ENCODE data around the gene PRKCA.
A peak's percentile ranks its signal among the peaks of the same experiment; 100 is the strongest.

The PRKCA gene

GRCh38 chr17:66526827-66527226 lies 224.4 kb downstream of the PRKCA start:
- H3K4me1 ChIP-seq (ENCODE audit: control insufficient read depth, insufficient read depth, low read length): peaks cover 33% of the 10 kb centered on the region
- no peak overlapping the region for H3K9ac ChIP-seq (ENCODE audit: low read length)
- no peak overlapping the region for H3K4me3 ChIP-seq (ENCODE audit: low read length)
- no peaks in the 10 kb centered on the region for H3K36me3 ChIP-seq (ENCODE audit: control insufficient read depth, insufficient read depth, low read length)
- H3K27me3 ChIP-seq (ENCODE audit: control insufficient read depth, insufficient read depth, low read length): no peaks in the 10 kb centered on the region
- no peak overlapping the region for H3K27ac ChIP-seq (ENCODE audit: low read depth, low read length)

- Histone ChIP-seq H3K4me1 (ENCODE audit: control insufficient read depth, insufficient read depth, low read length) (peaks cover 29% of the 10 kb centered on the region), H3K27me3 (ENCODE audit: control insufficient read depth, insufficient read depth, low read length) (no peaks in the 10 kb centered on the region), H3K36me3 (ENCODE audit: control insufficient read depth, insufficient read depth, low read length) (no peaks in the 10 kb centered on the region), H3K27ac (ENCODE audit: low read depth, low read length) (no peak overlapping the region), H3K9ac (ENCODE audit: low read length) (no peak overlapping the region), H3K4me3 (ENCODE audit: low read length) (no peak overlapping the region)
Observed at GRCh38 chr17:66527335-66527734, 224.9 kb downstream of the PRKCA start.

DNA sequence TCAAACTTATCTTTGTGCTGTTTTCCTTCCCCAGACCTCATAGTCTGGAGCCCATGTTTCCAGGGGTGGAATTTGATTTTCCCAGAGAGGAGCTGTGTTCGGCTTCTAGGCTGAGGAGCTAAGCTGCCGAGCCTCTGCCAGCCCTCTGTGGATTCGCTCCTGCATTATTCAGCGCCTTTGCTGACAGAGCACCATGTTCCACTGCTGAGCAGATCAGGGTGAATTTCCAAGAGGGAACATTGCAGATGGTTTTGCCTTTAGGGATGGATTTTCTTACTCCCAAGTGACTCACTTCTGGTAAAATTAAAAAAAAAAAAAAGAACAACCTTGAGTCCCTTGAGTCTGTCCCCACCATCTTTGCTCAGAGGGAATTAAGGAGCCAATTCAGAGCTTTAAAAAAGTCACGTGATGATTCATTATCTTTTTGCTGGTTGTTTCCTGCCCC lies 229.5 kb downstream of the PRKCA start:
- H3K4me3 ChIP-seq (ENCODE audit: low read length): no peak overlapping the region
- no peak overlapping the region for H3K27ac ChIP-seq (ENCODE audit: low read depth, low read length)
- peaks cover 22% of the 10 kb centered on the region for H3K4me1 ChIP-seq (ENCODE audit: control insufficient read depth, insufficient read depth, low read length)
- no peak overlapping the region for H3K9ac ChIP-seq (ENCODE audit: low read length)
- H3K27me3 ChIP-seq (ENCODE audit: control insufficient read depth, insufficient read depth, low read length): no peaks in the 10 kb centered on the region
- no peaks in the 10 kb centered on the region for H3K36me3 ChIP-seq (ENCODE audit: control insufficient read depth, insufficient read depth, low read length)

GRCh38 chr17:66533572-66533971 lies 231.2 kb downstream of the PRKCA start:
- Histone ChIP-seq H3K27me3 (ENCODE audit: control insufficient read depth, insufficient read depth, low read length) (no peaks in the 10 kb centered on the region), H3K27ac (ENCODE audit: low read depth, low read length) (peak overlapping the region; percentile 88), H3K4me3 (ENCODE audit: low read length) (no peak overlapping the region), H3K36me3 (ENCODE audit: control insufficient read depth, insufficient read depth, low read length) (no peaks in the 10 kb centered on the region), H3K4me1 (ENCODE audit: control insufficient read depth, insufficient read depth, low read length) (peaks cover 26% of the 10 kb centered on the region), H3K9ac (ENCODE audit: low read length) (no peak overlapping the region)

DNA sequence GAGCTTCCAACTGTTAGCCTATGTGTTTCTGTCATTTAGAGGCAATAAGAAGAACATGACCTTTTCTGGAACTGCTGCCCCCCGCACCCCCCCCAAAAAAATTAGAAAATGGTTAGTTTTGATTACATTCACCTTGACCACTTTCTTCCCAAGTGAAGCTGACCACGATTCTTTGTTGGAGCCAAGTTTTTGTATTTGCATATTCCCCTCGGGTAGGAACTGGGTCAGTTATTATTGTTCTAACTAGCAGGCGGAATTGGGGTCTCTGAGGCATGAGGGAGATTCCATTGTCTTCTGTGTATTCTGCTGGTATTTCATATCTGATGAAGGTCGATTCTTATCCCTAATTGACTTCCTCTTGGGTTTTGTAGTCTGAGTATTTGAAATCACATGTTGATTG lies 231.6 kb downstream of the PRKCA start:
- Histone ChIP-seq H3K27ac (ENCODE audit: low read depth, low read length) (peak overlapping the region; percentile 88), H3K9ac (ENCODE audit: low read length) (no peak overlapping the region), H3K4me3 (ENCODE audit: low read length) (no peak overlapping the region), H3K27me3 (ENCODE audit: control insufficient read depth, insufficient read depth, low read length) (no peaks in the 10 kb centered on the region), H3K4me1 (ENCODE audit: control insufficient read depth, insufficient read depth, low read length) (peaks cover 30% of the 10 kb centered on the region), H3K36me3 (ENCODE audit: control insufficient read depth, insufficient read depth, low read length) (no peaks in the 10 kb centered on the region)

DNA sequence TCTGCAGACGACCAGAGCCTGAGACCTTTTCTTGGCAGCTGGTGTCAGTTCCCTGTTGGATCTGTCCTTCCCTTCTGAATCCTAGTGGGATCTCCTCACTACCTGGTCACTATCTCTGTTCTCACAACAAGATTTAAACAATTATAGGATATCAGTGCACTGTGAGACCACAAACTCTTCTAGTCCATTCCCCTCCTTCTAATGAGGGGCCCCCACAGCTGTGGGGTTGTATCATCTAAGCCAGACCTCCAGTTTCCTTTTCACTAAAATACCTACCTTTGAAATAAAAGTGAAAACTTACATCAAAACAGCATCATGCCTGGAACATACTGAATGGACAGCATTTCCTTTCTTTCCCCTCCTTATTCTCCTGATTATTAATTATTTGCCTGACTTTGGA lies 233.2 kb downstream of the PRKCA start:
- Histone ChIP-seq H3K9ac (ENCODE audit: low read length) (no peak overlapping the region), H3K36me3 (ENCODE audit: control insufficient read depth, insufficient read depth, low read length) (no peaks in the 10 kb centered on the region), H3K27me3 (ENCODE audit: control insufficient read depth, insufficient read depth, low read length) (no peaks in the 10 kb centered on the region), H3K27ac (ENCODE audit: low read depth, low read length) (no peak overlapping the region), H3K4me1 (ENCODE audit: control insufficient read depth, insufficient read depth, low read length) (peaks cover 41% of the 10 kb centered on the region), H3K4me3 (ENCODE audit: low read length) (no peak overlapping the region)

GRCh38 chr17:66537502-66537901 lies 235.1 kb downstream of the PRKCA start:
- no peak overlapping the region for H3K27ac ChIP-seq (ENCODE audit: low read depth, low read length)
- peaks cover 55% of the 10 kb centered on the region for H3K4me1 ChIP-seq (ENCODE audit: control insufficient read depth, insufficient read depth, low read length)
- H3K36me3 ChIP-seq (ENCODE audit: control insufficient read depth, insufficient read depth, low read length): no peaks in the 10 kb centered on the region
- H3K9ac ChIP-seq (ENCODE audit: low read length): no peak overlapping the region
- no peak overlapping the region for H3K4me3 ChIP-seq (ENCODE audit: low read length)
- no peaks in the 10 kb centered on the region for H3K27me3 ChIP-seq (ENCODE audit: control insufficient read depth, insufficient read depth, low read length)

DNA sequence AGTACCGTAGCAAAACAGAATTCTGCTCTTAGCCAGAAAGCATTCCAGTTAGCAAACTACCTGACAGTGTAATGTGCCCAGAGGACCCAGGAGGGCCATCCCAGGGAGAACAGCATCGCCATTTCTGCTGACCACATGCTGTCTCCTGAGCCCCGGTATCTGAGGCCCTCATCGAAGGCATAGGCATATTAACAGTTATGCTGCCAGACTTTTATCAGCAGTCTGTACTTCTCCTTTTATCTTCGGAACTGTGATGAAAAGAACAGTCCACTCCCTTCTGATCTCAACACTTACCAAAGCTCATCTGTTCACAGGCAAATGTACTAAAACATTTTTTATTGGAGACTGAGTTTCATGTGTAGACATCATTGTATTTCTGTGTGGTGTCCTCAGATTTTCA lies 236.4 kb downstream of the PRKCA start:
- peak overlapping the region; percentile 44 for H3K27ac ChIP-seq (ENCODE audit: low read depth, low read length)
- no peaks in the 10 kb centered on the region for H3K27me3 ChIP-seq (ENCODE audit: control insufficient read depth, insufficient read depth, low read length)
- peaks cover 50% of the 10 kb centered on the region for H3K4me1 ChIP-seq (ENCODE audit: control insufficient read depth, insufficient read depth, low read length)
- H3K9ac ChIP-seq (ENCODE audit: low read length): no peak overlapping the region
- no peak overlapping the region for H3K4me3 ChIP-seq (ENCODE audit: low read length)
- H3K36me3 ChIP-seq (ENCODE audit: control insufficient read depth, insufficient read depth, low read length): no peaks in the 10 kb centered on the region

DNA sequence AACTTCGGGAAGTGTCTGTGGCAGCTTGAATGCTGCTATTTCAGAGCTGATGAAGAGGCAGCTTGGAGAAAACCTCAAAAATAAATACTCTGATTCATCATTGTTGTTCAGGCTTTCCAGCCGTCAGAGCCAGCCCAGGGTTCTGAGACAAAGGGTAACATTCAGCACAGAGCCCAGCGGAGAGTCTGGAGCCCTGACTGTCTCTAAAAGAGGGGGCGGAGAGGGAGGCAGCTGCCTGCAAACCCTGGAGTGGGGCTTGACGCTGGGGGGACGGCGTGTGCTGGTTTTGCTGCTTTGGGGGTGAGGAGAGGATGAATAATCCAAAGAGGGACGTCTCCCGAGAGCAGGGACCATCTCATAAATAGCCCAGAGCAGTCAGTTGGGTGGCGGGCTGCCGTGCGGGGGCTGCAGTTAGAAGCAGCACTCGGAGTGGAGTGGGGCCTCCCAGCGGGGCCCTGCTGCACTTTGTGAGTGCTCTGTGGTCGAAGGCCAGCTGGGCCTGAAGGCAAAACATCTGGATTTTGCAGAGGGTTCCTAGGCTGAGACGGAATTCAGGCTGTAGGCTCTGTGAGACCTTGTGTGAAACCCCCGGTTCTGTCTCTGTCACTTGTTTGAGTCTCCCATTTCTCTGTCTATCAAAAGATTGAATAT lies 237.8 kb downstream of the PRKCA start:
- no peaks in the 10 kb centered on the region for H3K36me3 ChIP-seq (ENCODE audit: control insufficient read depth, insufficient read depth, low read length)
- H3K9ac ChIP-seq (ENCODE audit: low read length): no peak overlapping the region
- no peak overlapping the region for H3K4me3 ChIP-seq (ENCODE audit: low read length)
- H3K4me1 ChIP-seq (ENCODE audit: control insufficient read depth, insufficient read depth, low read length): peaks cover 42% of the 10 kb centered on the region
- peak overlapping the region; percentile 67 for H3K27ac ChIP-seq (ENCODE audit: low read depth, low read length)
- H3K27me3 ChIP-seq (ENCODE audit: control insufficient read depth, insufficient read depth, low read length): no peaks in the 10 kb centered on the region

- no peaks in the 10 kb centered on the region for H3K27me3 ChIP-seq (ENCODE audit: control insufficient read depth, insufficient read depth, low read length)
- no peaks in the 10 kb centered on the region for H3K36me3 ChIP-seq (ENCODE audit: control insufficient read depth, insufficient read depth, low read length)
- no peak overlapping the region for H3K9ac ChIP-seq (ENCODE audit: low read length)
- H3K4me3 ChIP-seq (ENCODE audit: low read length): no peak overlapping the region
- peaks cover 42% of the 10 kb centered on the region for H3K4me1 ChIP-seq (ENCODE audit: control insufficient read depth, insufficient read depth, low read length)
- peak overlapping the region; percentile 67 for H3K27ac ChIP-seq (ENCODE audit: low read depth, low read length)
Observed at GRCh38 chr17:66541461-66542128, 239.2 kb downstream of the PRKCA start.

- Histone ChIP-seq H3K36me3 (ENCODE audit: control insufficient read depth, insufficient read depth, low read length) (no peaks in the 10 kb centered on the region), H3K9ac (ENCODE audit: low read length) (no peak overlapping the region), H3K4me3 (ENCODE audit: low read length) (no peak overlapping the region), H3K27ac (ENCODE audit: low read depth, low read length) (peak overlapping the region; percentile 67), H3K27me3 (ENCODE audit: control insufficient read depth, insufficient read depth, low read length) (no peaks in the 10 kb centered on the region), H3K4me1 (ENCODE audit: control insufficient read depth, insufficient read depth, low read length) (peaks cover 42% of the 10 kb centered on the region)
Observed at GRCh38 chr17:66542129-66542966, 239.9 kb downstream of the PRKCA start.

DNA sequence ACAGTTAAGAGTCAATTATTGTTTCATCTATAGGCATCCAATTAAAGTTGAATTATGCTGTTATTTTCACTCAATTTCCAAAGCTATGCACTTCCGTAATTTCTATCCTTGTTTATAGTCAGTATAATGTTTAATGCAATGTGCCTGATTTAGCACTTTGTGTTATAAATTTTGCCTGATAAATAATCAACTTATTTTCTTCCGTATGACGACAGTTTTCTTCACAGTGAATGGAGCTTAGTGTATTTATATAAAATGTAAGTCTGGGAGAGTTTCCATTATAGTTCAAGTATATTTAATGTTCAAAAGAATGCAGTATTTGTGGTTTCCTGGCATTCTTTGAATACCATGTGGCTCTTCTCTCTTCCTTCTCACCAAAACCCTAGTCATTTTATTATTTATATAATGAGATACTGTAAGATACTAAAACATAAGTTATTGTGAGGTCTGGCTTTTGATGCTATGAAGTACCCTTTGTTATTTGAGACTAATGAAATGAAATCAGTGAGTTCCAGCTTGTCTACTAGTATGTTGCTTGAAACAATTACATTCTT lies 240.6 kb downstream of the PRKCA start:
- Histone ChIP-seq H3K4me1 (ENCODE audit: control insufficient read depth, insufficient read depth, low read length) (peaks cover 44% of the 10 kb centered on the region), H3K27me3 (ENCODE audit: control insufficient read depth, insufficient read depth, low read length) (no peaks in the 10 kb centered on the region), H3K36me3 (ENCODE audit: control insufficient read depth, insufficient read depth, low read length) (no peaks in the 10 kb centered on the region), H3K27ac (ENCODE audit: low read depth, low read length) (no peak overlapping the region), H3K9ac (ENCODE audit: low read length) (no peak overlapping the region), H3K4me3 (ENCODE audit: low read length) (no peak overlapping the region)

Data from rectal smooth muscle tissue (tissue), 1 donor.